Measurements from ENCODE around the gene DPP9.
"Not testable (repeated sequence)": the region's sequence is repeated elsewhere in the genome, so short reads cannot be mapped to it uniquely, and the experiment has no call there.

DPP9 gene

DNA sequence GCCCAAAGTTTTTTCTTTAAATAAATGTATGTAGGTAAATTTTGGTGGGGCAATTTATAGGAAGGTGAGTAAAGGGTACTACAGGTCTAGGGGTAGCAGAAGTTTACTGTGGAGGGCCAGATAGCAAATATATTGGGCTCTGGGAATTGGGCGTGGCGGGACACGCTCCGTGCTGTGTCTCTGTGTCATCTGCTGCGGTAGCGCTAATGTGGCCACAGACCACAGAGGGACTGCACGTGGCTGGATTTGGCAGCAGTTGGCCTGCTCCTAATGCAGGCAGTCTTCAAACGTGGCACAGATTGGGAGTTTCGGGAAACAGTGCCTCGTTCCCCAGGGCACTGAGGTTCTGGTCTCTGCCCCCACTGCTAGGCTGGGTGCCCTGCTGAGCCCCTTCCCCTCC lies 36.9 kb downstream of the DPP9 start:
- no peak overlapping the region for H3K9ac ChIP-seq (ENCODE audit: low read length)
- no peak overlapping the region for H3K27ac ChIP-seq (ENCODE audit: low read length)
- no peaks in the 10 kb centered on the region for H3K9me3 ChIP-seq (ENCODE audit: insufficient read depth, low read length)
- TF ChIP-seq EZH2phosphoT487 (IDR thresholded peaks at IDR 0.05; ENCODE audit: low read depth) = no peak
- TF ChIP-seq, protein P1, sequence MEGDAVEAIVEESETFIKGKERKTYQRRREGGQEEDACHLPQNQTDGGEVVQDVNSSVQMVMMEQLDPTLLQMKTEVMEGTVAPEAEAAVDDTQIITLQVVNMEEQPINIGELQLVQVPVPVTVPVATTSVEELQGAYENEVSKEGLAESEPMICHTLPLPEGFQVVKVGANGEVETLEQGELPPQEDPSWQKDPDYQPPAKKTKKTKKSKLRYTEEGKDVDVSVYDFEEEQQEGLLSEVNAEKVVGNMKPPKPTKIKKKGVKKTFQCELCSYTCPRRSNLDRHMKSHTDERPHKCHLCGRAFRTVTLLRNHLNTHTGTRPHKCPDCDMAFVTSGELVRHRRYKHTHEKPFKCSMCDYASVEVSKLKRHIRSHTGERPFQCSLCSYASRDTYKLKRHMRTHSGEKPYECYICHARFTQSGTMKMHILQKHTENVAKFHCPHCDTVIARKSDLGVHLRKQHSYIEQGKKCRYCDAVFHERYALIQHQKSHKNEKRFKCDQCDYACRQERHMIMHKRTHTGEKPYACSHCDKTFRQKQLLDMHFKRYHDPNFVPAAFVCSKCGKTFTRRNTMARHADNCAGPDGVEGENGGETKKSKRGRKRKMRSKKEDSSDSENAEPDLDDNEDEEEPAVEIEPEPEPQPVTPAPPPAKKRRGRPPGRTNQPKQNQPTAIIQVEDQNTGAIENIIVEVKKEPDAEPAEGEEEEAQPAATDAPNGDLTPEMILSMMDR (IDR thresholded peaks at IDR 0.05; ENCODE audit: low read depth, low read length) = no peak
- no peaks in the 10 kb centered on the region for H3K4me1 ChIP-seq (ENCODE audit: low read length)
- H3K27me3 ChIP-seq (ENCODE audit: low read depth, low read length) = no peaks in the 10 kb centered on the region
- no peak overlapping the region for H3K4me3 ChIP-seq (ENCODE audit: low read length)
- peaks cover 38% of the 10 kb centered on the region for H3K36me3 ChIP-seq (replicated peaks; ENCODE audit: low read depth, low read length)
- H3K79me2 ChIP-seq (ENCODE audit: low read length) = no peaks in the 10 kb centered on the region
- H3K4me2 ChIP-seq (ENCODE audit: low read length) = no peak overlapping the region
- no peak overlapping the region for H2AFZ ChIP-seq (ENCODE audit: low read depth, low read length)
- H4K20me1 ChIP-seq (ENCODE audit: insufficient read depth, low read length) = no peaks in the 10 kb centered on the region

DNA sequence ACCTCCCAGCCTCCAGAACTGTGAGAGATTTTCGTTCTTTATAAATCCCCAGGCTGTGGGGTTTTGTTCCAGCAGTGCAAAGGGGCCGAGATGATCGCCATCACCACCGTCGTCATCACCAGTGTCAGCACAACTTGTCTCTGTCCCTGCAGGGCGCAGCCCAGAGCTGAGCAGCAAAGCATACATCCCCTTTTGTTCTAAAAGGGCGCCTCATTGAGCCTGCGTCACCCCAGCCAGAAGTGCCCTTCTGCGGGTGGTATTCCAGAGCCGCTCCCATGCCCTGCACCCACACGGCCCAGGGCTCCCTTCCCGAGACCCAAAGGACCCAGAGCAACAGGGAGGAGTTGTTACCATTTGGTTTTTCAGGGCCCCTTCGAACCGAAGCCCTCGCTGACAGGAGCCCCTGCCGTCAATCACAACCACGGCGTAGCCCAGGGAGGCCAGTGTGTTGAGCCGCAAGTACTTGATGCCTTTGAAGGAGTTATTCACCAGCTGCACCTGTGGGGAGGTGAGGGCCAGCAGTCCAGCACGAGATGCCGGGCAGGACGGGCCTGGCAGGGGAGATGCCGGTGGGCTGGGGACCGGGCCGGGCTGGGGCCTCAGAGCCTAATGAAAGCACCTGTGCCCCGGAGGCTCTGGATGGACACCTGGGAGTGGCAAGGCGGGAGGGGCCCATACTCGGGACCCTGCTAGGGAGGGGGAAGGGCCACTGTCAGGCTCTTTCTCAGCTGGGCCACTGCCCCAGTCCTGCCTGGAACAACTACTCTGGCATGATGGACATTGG lies 39.1 kb downstream of the DPP9 start:
- no peak overlapping the region for H3K27ac ChIP-seq (ENCODE audit: low read length)
- H4K20me1 ChIP-seq (ENCODE audit: insufficient read depth, low read length) = no peaks in the 10 kb centered on the region
- H3K9me3 ChIP-seq (ENCODE audit: insufficient read depth, low read length) = no peaks in the 10 kb centered on the region
- H2AFZ ChIP-seq (ENCODE audit: low read depth, low read length) = no peak overlapping the region
- H3K36me3 ChIP-seq (replicated peaks; ENCODE audit: low read depth, low read length) = peaks cover 30% of the 10 kb centered on the region
- no peaks in the 10 kb centered on the region for H3K27me3 ChIP-seq (ENCODE audit: low read depth, low read length)
- no peak overlapping the region for H3K9ac ChIP-seq (ENCODE audit: low read length)
- H3K4me3 ChIP-seq (ENCODE audit: low read length) = no peak overlapping the region
- no peak overlapping the region for H3K4me2 ChIP-seq (ENCODE audit: low read length)
- no peak for TF ChIP-seq EZH2phosphoT487 (IDR thresholded peaks at IDR 0.05; ENCODE audit: low read depth)
- TF ChIP-seq, protein P1 (IDR thresholded peaks at IDR 0.05; ENCODE audit: low read depth, low read length) = no peak
- H3K4me1 ChIP-seq (ENCODE audit: low read length) = no peaks in the 10 kb centered on the region
- H3K79me2 ChIP-seq (ENCODE audit: low read length) = no peaks in the 10 kb centered on the region

DNA sequence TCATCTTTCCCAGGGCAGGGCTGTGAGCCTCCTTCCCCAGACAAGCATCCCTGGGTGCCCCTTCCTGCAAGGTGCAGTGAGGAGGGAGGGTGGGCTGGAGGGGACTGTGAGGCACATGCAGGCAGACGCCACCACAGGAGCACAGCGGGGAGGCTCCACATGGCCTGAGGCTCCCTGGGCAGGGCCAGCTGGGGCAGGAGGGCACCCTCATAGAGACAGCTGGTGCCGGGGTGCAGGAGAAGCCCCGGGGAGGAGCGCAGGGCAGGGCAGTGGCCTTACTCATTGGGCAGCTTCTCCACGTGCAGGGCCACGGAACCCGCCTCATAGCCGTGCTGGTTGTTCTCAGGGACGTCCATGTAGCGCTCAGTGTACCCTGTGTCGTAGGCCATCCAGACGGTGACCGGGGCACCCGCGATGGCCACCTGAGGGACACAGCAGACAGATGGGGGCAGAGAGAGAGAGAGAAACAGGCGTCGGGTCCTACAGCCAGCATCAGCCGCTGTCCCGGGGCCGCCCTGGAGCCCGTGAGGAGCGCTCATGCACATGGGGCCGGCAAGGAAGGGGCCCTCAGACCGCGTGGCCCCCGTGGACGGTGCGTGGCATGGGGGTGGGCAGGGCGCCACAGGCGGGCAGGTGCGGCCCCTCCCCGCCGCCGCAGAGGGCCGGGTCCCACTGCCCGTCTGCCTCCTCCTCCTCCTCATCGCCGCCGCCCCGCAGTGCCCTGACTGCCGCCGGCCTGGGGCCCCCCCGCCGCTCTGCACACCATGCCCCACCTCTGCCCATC lies 41.0 kb downstream of the DPP9 start:
- no peak overlapping the region for H3K4me2 ChIP-seq (ENCODE audit: low read length)
- H2AFZ ChIP-seq (ENCODE audit: low read depth, low read length) = no peak overlapping the region
- H4K20me1 ChIP-seq (ENCODE audit: insufficient read depth, low read length) = no peaks in the 10 kb centered on the region; the same call in 1 of the 2 replicates
- no peaks in the 10 kb centered on the region for H3K4me1 ChIP-seq (ENCODE audit: low read length)
- no peaks in the 10 kb centered on the region for H3K27me3 ChIP-seq (ENCODE audit: low read depth, low read length)
- no peak for TF ChIP-seq EZH2phosphoT487 (IDR thresholded peaks at IDR 0.05; ENCODE audit: low read depth)
- TF ChIP-seq, protein P1 (IDR thresholded peaks at IDR 0.05; ENCODE audit: low read depth, low read length) = no peak
- no peaks in the 10 kb centered on the region for H3K9me3 ChIP-seq (ENCODE audit: insufficient read depth, low read length)
- no peak overlapping the region for H3K27ac ChIP-seq (ENCODE audit: low read length)
- H3K9ac ChIP-seq (ENCODE audit: low read length) = no peak overlapping the region
- peaks cover 30% of the 10 kb centered on the region for H3K36me3 ChIP-seq (replicated peaks; ENCODE audit: low read depth, low read length)
- no peak overlapping the region for H3K4me3 ChIP-seq (ENCODE audit: low read length)
- no peaks in the 10 kb centered on the region for H3K79me2 ChIP-seq (ENCODE audit: low read length)

DNA sequence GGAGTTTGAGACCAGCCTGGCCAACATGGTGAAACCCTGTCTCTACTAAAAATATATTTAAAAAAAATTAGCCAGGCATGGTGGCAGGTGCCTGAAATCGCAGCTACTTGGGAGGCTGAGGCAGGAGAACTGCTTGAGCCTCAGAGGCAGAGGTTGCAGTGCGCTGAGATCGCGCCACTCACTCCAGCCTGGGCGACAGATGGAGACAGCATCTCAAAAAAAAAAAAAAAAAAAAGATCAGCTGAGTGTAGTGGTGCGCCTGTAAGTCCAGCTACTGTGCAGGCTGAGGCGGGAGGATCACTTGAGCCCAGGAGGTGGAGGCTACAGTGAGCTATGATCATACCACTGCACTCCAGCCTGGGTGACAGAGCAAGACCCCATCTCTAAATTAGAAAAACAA lies 43.6 kb downstream of the DPP9 start:
- H2AFZ ChIP-seq (ENCODE audit: low read depth, low read length); H3K4me3 ChIP-seq (ENCODE audit: low read length); H3K4me2 ChIP-seq (ENCODE audit: low read length); H4K20me1 ChIP-seq (ENCODE audit: insufficient read depth, low read length); H3K27ac ChIP-seq (ENCODE audit: low read length); H3K9ac ChIP-seq (ENCODE audit: low read length); H3K9me3 ChIP-seq (ENCODE audit: insufficient read depth, low read length); H3K27me3 ChIP-seq (ENCODE audit: low read depth, low read length); H3K79me2 ChIP-seq (ENCODE audit: low read length); H3K4me1 ChIP-seq (ENCODE audit: low read length): not testable (repeated sequence)
- H3K36me3 ChIP-seq (replicated peaks; ENCODE audit: low read depth, low read length) = peaks cover 21% of the 10 kb centered on the region
